WI38 (cell line): ENCODE results near the gene NCK2.

ENCODE experiments used
- H3K4me3 ChIP-seq: 2 replicates; pipeline ENCODE4 v1.5.1; 2011; ENCODE audit warnings: low read depth, mild to moderate bottlenecking, control low read depth, low read length
- TF ChIP-seq, protein P1 (sequence below): IDR thresholded peaks from 2 replicates; pipeline ENCODE4 v1.5.1; 2012; ENCODE audit warnings: low read depth, mild to moderate bottlenecking, control low read depth, low read length

The NCK2 gene

DNA sequence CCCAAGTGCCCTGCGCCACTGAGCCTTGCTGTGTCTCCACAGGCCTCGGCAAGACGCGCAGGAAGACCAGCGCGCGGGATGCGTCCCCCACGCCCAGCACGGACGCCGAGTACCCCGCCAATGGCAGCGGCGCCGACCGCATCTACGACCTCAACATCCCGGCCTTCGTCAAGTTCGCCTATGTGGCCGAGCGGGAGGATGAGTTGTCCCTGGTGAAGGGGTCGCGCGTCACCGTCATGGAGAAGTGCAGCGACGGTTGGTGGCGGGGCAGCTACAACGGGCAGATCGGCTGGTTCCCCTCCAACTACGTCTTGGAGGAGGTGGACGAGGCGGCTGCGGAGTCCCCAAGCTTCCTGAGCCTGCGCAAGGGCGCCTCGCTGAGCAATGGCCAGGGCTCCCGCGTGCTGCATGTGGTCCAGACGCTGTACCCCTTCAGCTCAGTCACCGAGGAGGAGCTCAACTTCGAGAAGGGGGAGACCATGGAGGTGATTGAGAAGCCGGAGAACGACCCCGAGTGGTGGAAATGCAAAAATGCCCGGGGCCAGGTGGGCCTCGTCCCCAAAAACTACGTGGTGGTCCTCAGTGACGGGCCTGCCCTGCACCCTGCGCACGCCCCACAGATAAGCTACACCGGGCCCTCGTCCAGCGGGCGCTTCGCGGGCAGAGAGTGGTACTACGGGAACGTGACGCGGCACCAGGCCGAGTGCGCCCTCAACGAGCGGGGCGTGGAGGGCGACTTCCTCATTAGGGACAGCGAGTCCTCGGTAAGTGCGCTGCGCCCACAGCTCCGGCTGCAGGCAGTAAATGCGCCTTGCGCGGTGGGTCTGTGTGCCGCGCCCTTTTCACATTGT is 136.8 kb downstream of the NCK2 start:
- TF ChIP-seq, protein P1, sequence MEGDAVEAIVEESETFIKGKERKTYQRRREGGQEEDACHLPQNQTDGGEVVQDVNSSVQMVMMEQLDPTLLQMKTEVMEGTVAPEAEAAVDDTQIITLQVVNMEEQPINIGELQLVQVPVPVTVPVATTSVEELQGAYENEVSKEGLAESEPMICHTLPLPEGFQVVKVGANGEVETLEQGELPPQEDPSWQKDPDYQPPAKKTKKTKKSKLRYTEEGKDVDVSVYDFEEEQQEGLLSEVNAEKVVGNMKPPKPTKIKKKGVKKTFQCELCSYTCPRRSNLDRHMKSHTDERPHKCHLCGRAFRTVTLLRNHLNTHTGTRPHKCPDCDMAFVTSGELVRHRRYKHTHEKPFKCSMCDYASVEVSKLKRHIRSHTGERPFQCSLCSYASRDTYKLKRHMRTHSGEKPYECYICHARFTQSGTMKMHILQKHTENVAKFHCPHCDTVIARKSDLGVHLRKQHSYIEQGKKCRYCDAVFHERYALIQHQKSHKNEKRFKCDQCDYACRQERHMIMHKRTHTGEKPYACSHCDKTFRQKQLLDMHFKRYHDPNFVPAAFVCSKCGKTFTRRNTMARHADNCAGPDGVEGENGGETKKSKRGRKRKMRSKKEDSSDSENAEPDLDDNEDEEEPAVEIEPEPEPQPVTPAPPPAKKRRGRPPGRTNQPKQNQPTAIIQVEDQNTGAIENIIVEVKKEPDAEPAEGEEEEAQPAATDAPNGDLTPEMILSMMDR, result no peak
- H3K4me3 ChIP-seq, result no peak overlapping the region

DNA sequence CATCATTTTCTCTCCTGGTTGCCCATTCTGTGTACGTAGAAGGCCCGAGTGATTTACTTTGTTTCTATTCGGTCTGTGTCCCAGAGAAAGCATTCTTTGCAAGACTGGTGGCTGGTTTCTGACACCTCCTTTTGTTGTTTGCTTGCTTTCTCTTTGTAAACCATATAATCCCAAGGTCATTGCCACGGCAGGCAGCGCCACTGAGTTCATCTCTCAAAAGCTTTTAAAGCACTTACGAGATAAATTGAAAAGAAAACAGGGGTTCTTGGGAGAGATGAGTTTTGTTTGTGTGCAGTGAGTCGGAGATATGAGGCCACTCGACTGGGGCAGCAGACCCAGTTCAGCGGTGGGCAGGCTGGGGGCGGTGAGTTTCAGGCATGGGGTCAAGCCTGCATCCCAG is 137.6 kb downstream of the NCK2 start:
- no peak overlapping the region for H3K4me3 ChIP-seq
- TF ChIP-seq, protein P1, result no peak

DNA sequence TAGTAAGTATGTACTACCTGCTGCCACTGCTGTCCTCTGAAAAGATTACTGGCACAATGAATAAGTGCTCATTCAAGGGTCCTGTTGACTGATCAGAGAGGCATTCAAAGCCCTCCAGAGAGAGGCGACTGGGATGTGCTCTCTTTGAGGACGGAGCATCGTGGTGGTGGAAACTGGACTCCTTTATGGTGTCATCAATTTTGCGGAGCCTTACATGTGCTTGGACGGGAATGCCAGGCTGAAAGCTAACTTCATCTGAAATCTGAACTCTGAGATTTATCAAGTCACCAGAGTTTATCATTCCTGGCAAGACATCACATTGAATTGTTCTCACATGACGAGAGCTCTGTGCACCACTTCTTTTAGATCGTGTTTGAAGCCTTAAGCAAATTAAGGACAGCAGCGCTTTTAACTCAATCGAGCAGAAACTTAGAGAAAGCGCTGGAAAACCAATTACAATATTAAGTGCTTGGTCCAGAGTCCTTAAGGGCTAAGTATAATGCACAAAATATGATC is 138.3 kb downstream of the NCK2 start:
- TF ChIP-seq, protein P1, result no peak
- no peak overlapping the region for H3K4me3 ChIP-seq

DNA sequence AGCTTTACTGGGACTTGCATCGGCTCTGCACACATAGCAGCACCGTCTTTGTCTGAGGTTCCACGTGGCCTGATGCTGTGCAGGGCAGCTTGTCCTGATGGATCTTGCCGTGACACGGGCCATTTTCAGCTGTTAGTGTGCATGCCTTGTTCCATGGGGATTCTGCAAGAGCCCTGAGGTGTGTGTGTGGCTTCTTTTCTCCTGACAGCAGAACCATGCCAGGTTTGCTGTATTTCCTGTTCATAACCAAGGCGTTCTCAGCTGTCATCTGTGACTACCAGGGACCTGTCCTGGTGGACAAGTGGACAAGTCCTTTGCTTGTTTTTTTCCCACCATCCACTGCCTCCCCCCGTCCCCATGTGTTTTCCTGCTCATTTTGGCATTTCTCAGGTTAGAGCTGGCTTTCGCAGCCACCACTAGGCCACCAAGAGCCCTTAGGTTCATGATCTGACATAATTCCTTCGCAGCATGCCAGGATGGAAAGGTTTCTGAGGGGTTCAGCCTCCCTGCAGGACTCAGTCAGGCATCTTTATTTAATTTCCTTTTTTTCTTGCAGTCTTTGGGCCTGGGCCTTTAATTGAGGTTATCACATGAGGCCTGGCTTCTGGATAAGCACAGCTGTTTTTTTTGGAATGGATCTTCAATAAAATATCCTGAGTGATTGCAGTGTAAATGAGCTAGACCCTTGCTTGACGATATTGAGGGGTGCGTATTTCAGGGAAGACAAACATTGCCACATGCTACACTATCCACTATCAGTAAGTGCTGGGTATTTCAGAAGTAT is 139.4 kb downstream of the NCK2 start:
- TF ChIP-seq, protein P1, result no peak
- H3K4me3 ChIP-seq, result no peak overlapping the region

DNA sequence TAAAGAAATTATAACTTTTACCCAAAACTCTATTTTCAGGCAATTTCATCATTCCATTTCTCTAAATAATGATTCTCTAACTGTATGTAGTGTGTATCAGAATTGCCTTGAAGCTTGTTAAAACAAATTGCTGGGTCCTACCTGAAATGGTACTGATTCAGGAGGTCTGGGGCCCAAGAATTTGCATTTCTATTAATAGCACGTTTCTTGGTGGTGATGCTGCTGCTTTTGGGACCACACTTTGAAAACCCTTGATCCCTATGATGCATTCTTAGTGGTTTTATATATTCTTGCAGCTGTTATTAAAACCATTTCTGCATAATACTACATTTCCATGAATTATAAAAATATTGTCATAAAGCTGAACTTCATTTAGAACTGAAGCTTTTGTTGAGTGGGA is 140.7 kb downstream of the NCK2 start:
- TF ChIP-seq, protein P1, result no peak
- no peak overlapping the region for H3K4me3 ChIP-seq

DNA sequence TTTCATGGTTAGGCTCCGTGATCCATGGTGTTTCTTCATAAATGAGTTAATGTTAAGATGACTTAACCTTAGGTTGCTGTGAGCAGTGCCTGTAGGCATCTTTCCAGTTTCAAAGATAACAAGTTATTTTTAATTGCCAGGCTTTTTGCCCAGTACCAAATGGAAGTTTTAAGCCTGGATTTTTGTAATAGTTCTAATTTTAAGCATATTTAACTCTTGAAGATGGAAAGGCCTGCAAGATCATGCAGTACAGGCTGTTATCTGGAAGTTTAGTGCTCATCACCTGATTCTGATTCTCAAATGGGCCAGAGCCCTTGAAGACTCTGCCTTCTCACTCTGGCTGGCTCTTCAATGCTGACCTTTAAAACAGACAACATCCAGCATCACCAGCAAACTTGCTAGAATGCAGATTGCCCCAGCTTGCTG is 141.3 kb downstream of the NCK2 start:
- TF ChIP-seq, protein P1, result no peak

DNA sequence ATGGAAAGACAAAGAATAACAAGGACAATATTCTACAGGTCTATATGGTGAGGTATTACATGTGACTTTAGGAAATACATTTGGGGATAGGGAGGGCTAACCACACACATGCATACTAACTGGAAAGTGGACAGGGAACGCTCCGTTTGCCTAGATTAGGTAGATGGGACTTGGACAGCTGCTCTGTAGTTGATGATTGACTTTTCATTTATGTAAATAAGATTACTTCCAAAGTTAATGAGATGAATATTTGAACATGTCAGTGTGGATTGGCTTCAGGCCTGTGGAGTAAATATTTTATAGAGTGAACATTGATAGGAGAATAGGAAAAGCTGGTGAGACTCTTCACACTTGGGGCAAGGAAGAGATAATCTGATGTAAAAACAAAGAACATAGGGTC is 142.0 kb downstream of the NCK2 start:
- no peak overlapping the region for H3K4me3 ChIP-seq
- TF ChIP-seq, protein P1, result no peak

More for the DNA sequence above, 141.3 kb downstream of the NCK2 start:
- H3K4me3 ChIP-seq, result no peak overlapping the region
